ENCODE data around the gene IFIT5. TPM values are rescaled to one million over a fixed set of nuclear protein-coding genes. Genes with fewer than 3 reads are reported as not detected.
A peak's percentile ranks its signal among the peaks of the same experiment; 100 is the strongest.
"Not testable (repeated sequence)": the region's sequence is repeated elsewhere in the genome, so short reads cannot be mapped to it uniquely, and the experiment has no call there.

Gene IFIT5
- total and polyA plus RNA-seq, 5 donors from 2014 or later = 12.3 to 20.8 (median 13.5) TPM

GRCh38 chr10:89411135-89411534, 3.2 kb upstream of the IFIT5 start:
- H3K9me3 Mint-ChIP-seq; H3K27me3 ChIP-seq (ENCODE audit: control insufficient read depth, insufficient read depth, low read length); H3K27ac ChIP-seq (ENCODE audit: insufficient read depth, low read length, poor library complexity, severe bottlenecking); H3K27me3 Mint-ChIP-seq; ATAC-seq (ENCODE audit: low read depth in 2 of 2); H3K4me3 ChIP-seq (ENCODE audit: low read depth, low read length); H3K9me3 ChIP-seq (ENCODE audit: control insufficient read depth in 2 of 2, low read length in 2 of 2); H3K36me3 ChIP-seq (ENCODE audit: control insufficient read depth, insufficient read depth, low read length); DNase-seq; H3K27ac Mint-ChIP-seq: not testable (repeated sequence)
- peaks cover 18% of the 10 kb centered on the region for H3K4me1 ChIP-seq (ENCODE audit: control insufficient read depth, insufficient read depth, low read length, poor library complexity, severe bottlenecking)
- Mint-ChIP-seq H3K4me3 (peak overlapping the region in 1 of 4 donors; percentile 98), H3K36me3 (peaks cover 14% of the 10 kb centered on the region), H3K4me1 (peaks cover 9 to 50% (median 21%) of the 10 kb centered on the region in 4 donors)

DNA sequence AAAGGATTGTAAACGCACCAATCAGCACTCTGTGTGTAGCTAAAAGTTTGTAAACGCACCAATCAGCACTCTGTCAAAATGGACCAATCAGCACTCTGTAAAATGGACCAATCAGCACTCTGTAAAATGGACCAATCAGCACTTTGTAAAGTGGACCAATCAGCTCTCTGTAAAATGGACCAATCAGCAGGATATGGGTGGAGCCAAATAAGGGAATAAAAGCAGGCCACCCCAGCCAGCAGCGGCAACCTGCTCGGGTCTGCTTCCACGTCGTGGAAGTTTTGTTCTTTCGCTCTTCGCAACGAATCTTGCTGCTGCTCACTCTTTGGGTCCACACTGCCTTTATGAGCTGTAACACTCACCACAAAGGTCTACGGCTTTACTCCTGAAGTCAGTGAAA, 2.1 kb upstream of the IFIT5 start:
- Mint-ChIP-seq H3K36me3 (peaks cover 13% of the 10 kb centered on the region), H3K4me3 (peak overlapping the region; percentile 59 to 98 (median 72)), H3K4me1 (peaks cover 17 to 60% (median 30%) of the 10 kb centered on the region in 4 donors), H3K27ac (peak overlapping the region; percentile 37 to 92 (median 56))
- H3K36me3 ChIP-seq (ENCODE audit: control insufficient read depth, insufficient read depth, low read length); H3K9me3 ChIP-seq (ENCODE audit: control insufficient read depth in 2 of 2, low read length in 2 of 2); H3K27me3 ChIP-seq (ENCODE audit: control insufficient read depth, insufficient read depth, low read length); H3K27me3 Mint-ChIP-seq; H3K4me3 ChIP-seq (ENCODE audit: low read depth, low read length); H3K9me3 Mint-ChIP-seq; H3K27ac ChIP-seq (ENCODE audit: insufficient read depth, low read length, poor library complexity, severe bottlenecking); ATAC-seq (ENCODE audit: low read depth in 2 of 2): not testable (repeated sequence)
- DNase-seq = peak in 1 of 3 donors; percentile 43
- peaks cover 28% of the 10 kb centered on the region for H3K4me1 ChIP-seq (ENCODE audit: control insufficient read depth, insufficient read depth, low read length, poor library complexity, severe bottlenecking)

- peaks cover 29 to 72% (median 41%) of the 10 kb centered on the region in 4 donors for H3K4me1 Mint-ChIP-seq
- no peaks in the 10 kb centered on the region for H3K9me3 ChIP-seq (ENCODE audit: control insufficient read depth in 2 of 2, low read length in 2 of 2)
- peaks cover 0 to 3% (median 0%) of the 10 kb centered on the region in 7 donors for H3K9me3 Mint-ChIP-seq
- peak overlapping the region; percentile 94 to 99 (median 96) for H3K4me3 Mint-ChIP-seq
- DNase-seq = no peak
- H3K27ac Mint-ChIP-seq = peak overlapping the region; percentile 99 to 100 (median 99)
- H3K4me1 ChIP-seq (ENCODE audit: control insufficient read depth, insufficient read depth, low read length, poor library complexity, severe bottlenecking) = peaks cover 40% of the 10 kb centered on the region
- no peaks in the 10 kb centered on the region for H3K27me3 ChIP-seq (ENCODE audit: control insufficient read depth, insufficient read depth, low read length)
- no peak for ATAC-seq (ENCODE audit: low read depth in 2 of 2)
- no peaks in the 10 kb centered on the region for H3K27me3 Mint-ChIP-seq
- peak overlapping the region; percentile 99 for H3K4me3 ChIP-seq (ENCODE audit: low read depth, low read length)
- peak overlapping the region; percentile 90 for H3K27ac ChIP-seq (ENCODE audit: insufficient read depth, low read length, poor library complexity, severe bottlenecking)
- H3K36me3 ChIP-seq (ENCODE audit: control insufficient read depth, insufficient read depth, low read length) = peaks cover 19% of the 10 kb centered on the region
- H3K36me3 Mint-ChIP-seq = peaks cover 16% of the 10 kb centered on the region
Observed at GRCh38 chr10:89413398-89413912, 913 bp upstream of the IFIT5 start.

- ATAC-seq (ENCODE audit: low read depth in 2 of 2) (peak; percentile 25 to 33), DNase-seq (peak; percentile 18 to 62 (median 45))
- H3K9me3 Mint-ChIP-seq = peaks cover 0 to 3% (median 0%) of the 10 kb centered on the region in 7 donors
- H3K36me3 Mint-ChIP-seq = peaks cover 10% of the 10 kb centered on the region
- H3K4me3 ChIP-seq (ENCODE audit: low read depth, low read length) = peak overlapping the region; percentile 99
- H3K4me1 Mint-ChIP-seq = peaks cover 34 to 80% (median 47%) of the 10 kb centered on the region in 4 donors
- peak overlapping the region; percentile 99 for H3K27ac Mint-ChIP-seq
- no peaks in the 10 kb centered on the region for H3K9me3 ChIP-seq (ENCODE audit: control insufficient read depth in 2 of 2, low read length in 2 of 2)
- H3K27me3 Mint-ChIP-seq = no peaks in the 10 kb centered on the region
- no peaks in the 10 kb centered on the region for H3K27me3 ChIP-seq (ENCODE audit: control insufficient read depth, insufficient read depth, low read length)
- H3K27ac ChIP-seq (ENCODE audit: insufficient read depth, low read length, poor library complexity, severe bottlenecking) = peak overlapping the region; percentile 90
- peak overlapping the region; percentile 94 to 99 (median 96) for H3K4me3 Mint-ChIP-seq
- H3K36me3 ChIP-seq (ENCODE audit: control insufficient read depth, insufficient read depth, low read length) = peaks cover 19% of the 10 kb centered on the region
- peaks cover 51% of the 10 kb centered on the region for H3K4me1 ChIP-seq (ENCODE audit: control insufficient read depth, insufficient read depth, low read length, poor library complexity, severe bottlenecking)
Observed at GRCh38 chr10:89414879-89415821, 782 bp downstream of the IFIT5 start.

- H3K27me3 Mint-ChIP-seq = no peaks in the 10 kb centered on the region
- no peak for ATAC-seq (ENCODE audit: low read depth in 2 of 2)
- peaks cover 28% of the 10 kb centered on the region for H3K36me3 ChIP-seq (ENCODE audit: control insufficient read depth, insufficient read depth, low read length)
- peaks cover 0 to 3% (median 0%) of the 10 kb centered on the region in 7 donors for H3K9me3 Mint-ChIP-seq
- H3K27ac Mint-ChIP-seq = peak overlapping the region; percentile 98 to 99 (median 99)
- H3K4me3 ChIP-seq (ENCODE audit: low read depth, low read length) = peak overlapping the region; percentile 66
- peaks cover 37 to 80% (median 50%) of the 10 kb centered on the region in 4 donors for H3K4me1 Mint-ChIP-seq
- no peak for DNase-seq
- peak overlapping the region; percentile 94 to 99 (median 96) for H3K4me3 Mint-ChIP-seq
- peak overlapping the region; percentile 59 for H3K27ac ChIP-seq (ENCODE audit: insufficient read depth, low read length, poor library complexity, severe bottlenecking)
- no peaks in the 10 kb centered on the region for H3K9me3 ChIP-seq (ENCODE audit: control insufficient read depth in 2 of 2, low read length in 2 of 2)
- peaks cover 12% of the 10 kb centered on the region for H3K36me3 Mint-ChIP-seq
- H3K4me1 ChIP-seq (ENCODE audit: control insufficient read depth, insufficient read depth, low read length, poor library complexity, severe bottlenecking) = peaks cover 51% of the 10 kb centered on the region
- H3K27me3 ChIP-seq (ENCODE audit: control insufficient read depth, insufficient read depth, low read length) = no peaks in the 10 kb centered on the region
Observed at GRCh38 chr10:89416465-89416864, 2.1 kb downstream of the IFIT5 start.

DNA sequence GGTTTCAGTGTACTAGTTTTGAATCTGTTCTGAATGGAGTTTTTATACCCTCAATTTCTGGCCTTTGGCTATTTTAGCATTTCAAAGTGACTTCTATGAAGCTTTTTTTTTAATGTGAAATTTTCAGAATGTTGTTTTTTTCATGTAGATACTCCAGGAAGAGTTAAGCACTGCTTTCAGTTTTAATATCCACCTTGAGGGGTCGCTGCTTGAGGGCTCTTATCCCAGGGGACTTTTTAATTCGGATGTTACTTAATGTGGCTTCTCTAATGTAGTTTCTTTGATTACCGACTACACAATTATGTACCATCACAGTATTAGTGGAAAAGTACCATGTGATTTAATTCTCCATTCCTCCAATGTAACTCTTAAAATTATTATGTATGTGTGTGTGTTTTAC, 5.2 kb downstream of the IFIT5 start:
- Mint-ChIP-seq H3K27ac (no peak overlapping the region), H3K36me3 (peaks cover 12% of the 10 kb centered on the region), H3K27me3 (no peaks in the 10 kb centered on the region), H3K4me1 (peaks cover 31 to 65% (median 51%) of the 10 kb centered on the region in 4 donors), H3K4me3 (peak overlapping the region; percentile 40 to 59 (median 49)), H3K9me3 (no peaks in the 10 kb centered on the region)
- H3K9me3 ChIP-seq (ENCODE audit: control insufficient read depth in 2 of 2, low read length in 2 of 2) = no peaks in the 10 kb centered on the region
- H3K4me1 ChIP-seq (ENCODE audit: control insufficient read depth, insufficient read depth, low read length, poor library complexity, severe bottlenecking) = peaks cover 43% of the 10 kb centered on the region
- ATAC-seq (ENCODE audit: low read depth in 2 of 2) = no peak
- peak overlapping the region; percentile 53 for H3K4me3 ChIP-seq (ENCODE audit: low read depth, low read length)
- H3K36me3 ChIP-seq (ENCODE audit: control insufficient read depth, insufficient read depth, low read length) = peaks cover 31% of the 10 kb centered on the region
- peak overlapping the region; percentile 33 for H3K27ac ChIP-seq (ENCODE audit: insufficient read depth, low read length, poor library complexity, severe bottlenecking)
- no peaks in the 10 kb centered on the region for H3K27me3 ChIP-seq (ENCODE audit: control insufficient read depth, insufficient read depth, low read length)
- peak in 2 of 3 donors; percentile 20 to 32 for DNase-seq

DNA sequence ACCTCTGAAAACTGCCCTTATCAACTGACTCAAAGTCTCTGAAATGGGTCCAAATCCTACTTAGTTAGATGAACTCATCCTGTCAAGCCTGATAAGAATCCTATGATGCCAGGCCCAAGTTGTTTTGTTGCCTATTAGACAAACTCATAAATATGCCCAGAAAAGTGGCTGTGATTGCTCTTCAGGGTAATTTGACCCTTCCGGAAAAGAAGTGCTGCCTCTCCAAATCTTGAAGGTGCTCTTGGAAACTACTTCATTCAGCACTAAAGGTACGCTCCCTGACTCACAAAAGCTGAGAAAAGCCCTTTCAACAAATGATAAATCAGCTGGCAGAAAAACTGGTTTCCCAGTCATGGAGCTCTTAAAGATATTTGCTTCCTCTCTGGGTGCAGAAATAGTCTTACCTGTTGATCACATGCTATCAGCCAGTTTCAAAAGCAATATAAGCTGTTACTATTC, 6.7 kb downstream of the IFIT5 start:
- no peak overlapping the region for H3K27ac ChIP-seq (ENCODE audit: insufficient read depth, low read length, poor library complexity, severe bottlenecking)
- H3K4me1 ChIP-seq (ENCODE audit: control insufficient read depth, insufficient read depth, low read length, poor library complexity, severe bottlenecking) = peaks cover 34% of the 10 kb centered on the region
- H3K4me3 ChIP-seq (ENCODE audit: low read depth, low read length) = no peak overlapping the region
- Mint-ChIP-seq H3K27ac (peak overlapping the region in 1 of 3 donors; percentile 6), H3K9me3 (no peaks in the 10 kb centered on the region), H3K36me3 (peaks cover 12% of the 10 kb centered on the region), H3K4me3 (peak overlapping the region in 1 of 4 donors; percentile 13), H3K4me1 (peaks cover 29 to 55% (median 46%) of the 10 kb centered on the region in 4 donors), H3K27me3 (no peaks in the 10 kb centered on the region)
- DNase-seq (no peak), ATAC-seq (ENCODE audit: low read depth in 2 of 2) (no peak)
- H3K9me3 ChIP-seq (ENCODE audit: control insufficient read depth in 2 of 2, low read length in 2 of 2) = no peaks in the 10 kb centered on the region
- peaks cover 31% of the 10 kb centered on the region for H3K36me3 ChIP-seq (ENCODE audit: control insufficient read depth, insufficient read depth, low read length)
- H3K27me3 ChIP-seq (ENCODE audit: control insufficient read depth, insufficient read depth, low read length) = no peaks in the 10 kb centered on the region
